Keratinocyte (primary cell): ENCODE data around the gene TMCO6. TPM values are rescaled to one million over a fixed set of nuclear protein-coding genes. Genes with fewer than 3 reads are reported as not detected.

Source experiments
- DNase-seq: peaks from one replicate; pipeline ENCODE4 v3.0.0-alpha.2; 2011; ENCODE audit warnings: low read depth, missing footprints, low spot score
- FAIRE-seq: peaks from 2 replicates; lab custom pipeline; 2011; peaks lifted over from hg19 to GRCh38; lab: Jason Lieb, UNC
- H2AFZ ChIP-seq: 2 replicates; pipeline ENCODE4 v1.6.0; 2012; ENCODE audit warnings: low read length, control low read depth, inconsistent platforms; ENCODE audit not compliant: control insufficient read depth
- H3K27ac ChIP-seq: 2 replicates; pipeline ENCODE4 v1.5.1; 2011; ENCODE audit warnings: low read length; ENCODE audit not compliant: control insufficient read depth, insufficient read depth
- H3K27me3 ChIP-seq: 3 replicates; pipeline ENCODE4 v1.6.0; 2011; ENCODE audit warnings: low read length; ENCODE audit not compliant: control insufficient read depth, insufficient read depth; ENCODE audit errors: extremely low read depth
- H3K36me3 ChIP-seq, 2 experiments: 2 replicates in 1 of 2; 3 replicates in 1 of 2; pipeline ENCODE4 v1.5.1; 2011; ENCODE audit warnings: low read length in 2 of 2, mild to moderate bottlenecking in 1 of 2; ENCODE audit not compliant: control insufficient read depth in 2 of 2, insufficient read depth in 2 of 2; ENCODE audit errors: extremely low read depth in 1 of 2
- H3K4me1 ChIP-seq: 3 replicates; pipeline ENCODE4 v1.5.1; 2011; ENCODE audit warnings: low read length; ENCODE audit not compliant: control insufficient read depth, insufficient read depth; ENCODE audit errors: extremely low read depth
- H3K4me2 ChIP-seq: 3 replicates; pipeline ENCODE4 v1.6.0; 2011; ENCODE audit warnings: low read depth, low read length; ENCODE audit not compliant: control insufficient read depth, insufficient read depth; ENCODE audit errors: extremely low read depth
- H3K4me3 ChIP-seq, 3 experiments: fragments of 200-600 bp in 1 of 3; sonication (generic) in 1 of 3; 2 replicates in 2 of 3; 3 replicates in 1 of 3; pipeline ENCODE4 v1.5.1; 2011 to 2016; ENCODE audit warnings: low read length in 3 of 3, mild to moderate bottlenecking in 3 of 3, control low read depth in 2 of 3, inconsistent platforms in 1 of 3, low read depth in 1 of 3, mixed read lengths in 1 of 3, mixed run types in 1 of 3, moderate library complexity in 1 of 3; ENCODE audit not compliant: control insufficient read depth in 2 of 3, insufficient read depth in 2 of 3; ENCODE audit errors: extremely low read depth in 1 of 3
- H3K79me2 ChIP-seq: 2 replicates; pipeline ENCODE4 v1.6.0; 2012; ENCODE audit warnings: low read length; ENCODE audit not compliant: control insufficient read depth, insufficient read depth
- H3K9ac ChIP-seq: 3 replicates; pipeline ENCODE4 v1.6.0; 2011; ENCODE audit warnings: low read length; ENCODE audit not compliant: control insufficient read depth, insufficient read depth; ENCODE audit errors: extremely low read depth
- H3K9me1 ChIP-seq: 3 replicates; pipeline ENCODE4 v1.6.0; 2011; ENCODE audit warnings: low read length; ENCODE audit not compliant: control insufficient read depth, insufficient read depth; ENCODE audit errors: extremely low read depth
- H3K9me3 ChIP-seq: 2 replicates; pipeline ENCODE4 v1.5.1; 2012; ENCODE audit warnings: low read depth, low read length; ENCODE audit not compliant: control insufficient read depth
- H4K20me1 ChIP-seq: 3 replicates; pipeline ENCODE4 v1.6.0; 2011; ENCODE audit warnings: low read length; ENCODE audit not compliant: control insufficient read depth, insufficient read depth; ENCODE audit errors: extremely low read depth
- EZH2 ChIP-seq: IDR thresholded peaks from one replicate; pipeline ENCODE4 v1.6.1; 2012; ENCODE audit warnings: inconsistent platforms, mild to moderate bottlenecking, low read length, moderate library complexity
- dilution Hi-C: fragments of 300-500 bp; cut with MboI; formaldehyde crosslinking; loops from one replicate; pipeline ENCODE4 v1.7.0; 2020; ENCODE audit warnings: low sequenced_read_pairs; ENCODE audit not compliant: extremely low pct_ligation_motif_present
- polyA plus RNA-seq, 5 experiments: library from polyadenylated mRNA; depleted of rRNA in 3 of 5; stranded (reverse) in 3 of 5; stranded (forward) in 1 of 5; unstranded in 1 of 5; fragments of >200 nt; gene quantifications; 1 replicate in 1 of 5; 2 replicates in 3 of 5; 3 replicates in 1 of 5; pipeline versions ENCODE4 v1.2.1 to v1.2.3, GENCODE V29; 2011 to 2012; ENCODE audit warnings: missing spikeins in 2 of 5, low read depth in 1 of 5, low replicate concordance in 1 of 5
- TF ChIP-seq, protein P1 (sequence below), 3 experiments: IDR thresholded peaks in 1 of 3; conservative IDR thresholded peaks in 1 of 3; optimal IDR thresholded peaks in 1 of 3; 2 replicates in 2 of 3; 3 replicates in 1 of 3; pipeline versions ENCODE3 to v1.5.1; 2011; ENCODE audit warnings: low read length in 3 of 3, mild to moderate bottlenecking in 3 of 3, moderate library complexity in 2 of 3, control low read depth in 1 of 3, inconsistent platforms in 1 of 3; ENCODE audit not compliant: insufficient read depth in 2 of 3; ENCODE audit errors: extremely low read depth in 1 of 3

TMCO6 gene
- polyA plus RNA-seq, 1 donor (not counting 4 experiments of a cell fraction or from before 2014, with no cell fraction given): 7.6 TPM

DNA sequence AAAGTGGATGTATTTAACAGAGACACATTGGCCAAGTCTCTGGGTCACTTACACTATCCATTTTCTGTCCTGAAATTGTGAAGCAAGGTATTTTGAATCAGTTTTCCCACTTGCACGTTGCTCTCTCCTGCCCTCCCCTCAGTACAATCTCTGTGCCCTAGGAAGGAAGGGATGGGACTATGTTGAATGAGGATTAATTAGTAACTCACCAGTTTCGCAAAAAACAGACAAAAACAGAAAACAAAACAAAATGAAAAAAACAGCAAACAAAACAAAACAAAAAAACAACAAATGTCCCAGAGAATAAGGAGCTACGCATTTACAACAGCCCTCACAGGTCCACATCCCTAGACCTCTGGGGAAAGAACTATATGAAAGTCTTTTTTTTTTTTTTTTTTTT is 5.1 kb upstream of the TMCO6 start:
- no peak for FAIRE-seq

DNA sequence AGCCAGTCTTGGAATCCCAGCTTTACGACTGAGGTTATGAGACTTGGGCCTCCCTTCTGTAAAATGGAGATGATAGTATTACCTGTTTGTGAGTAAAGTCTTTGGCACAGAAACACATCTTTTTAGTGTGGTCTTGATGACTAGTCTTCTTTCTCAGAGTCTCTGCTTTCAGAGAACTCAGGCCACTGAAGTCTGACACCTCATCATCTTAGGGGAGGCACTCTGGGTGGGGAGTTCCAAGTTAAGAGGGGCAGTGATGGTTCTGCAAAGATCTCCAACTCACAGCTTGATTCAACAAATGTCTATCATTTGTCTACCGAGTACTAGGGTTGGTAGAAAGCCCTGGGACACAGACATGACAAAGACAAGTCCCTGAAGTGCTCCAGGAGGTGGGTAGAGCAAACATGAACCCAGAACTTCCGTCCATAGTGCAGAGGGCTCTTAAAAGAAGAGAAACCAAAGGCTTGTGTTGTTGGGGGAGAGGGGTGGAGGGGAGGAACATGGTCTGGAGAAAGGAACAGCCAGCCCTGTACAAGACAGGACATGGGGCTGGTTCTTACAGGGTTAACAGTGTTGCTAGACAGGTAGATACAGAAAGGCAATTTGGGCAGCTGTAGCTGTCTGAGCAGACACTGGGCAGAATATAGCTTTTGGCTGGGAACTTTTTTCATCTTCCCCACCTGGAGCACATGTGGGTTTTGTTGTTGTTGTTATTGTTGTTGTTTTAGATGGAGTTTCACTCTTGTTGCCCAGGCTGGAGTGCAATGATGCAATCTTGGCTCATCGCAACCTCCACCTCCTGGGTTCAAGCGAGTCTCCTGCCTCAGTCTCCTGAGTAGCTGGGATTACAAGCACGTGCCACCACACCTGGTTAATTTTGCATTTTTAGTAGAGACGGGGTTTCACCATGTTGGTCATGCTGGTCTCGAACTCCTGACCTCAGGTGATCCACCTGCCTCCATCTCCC is 3.7 kb upstream of the TMCO6 start:
- H3K27me3 ChIP-seq: peaks cover 7% of the 10 kb centered on the region
- no peak for DNase-seq
- no peaks in the 10 kb centered on the region for H4K20me1 ChIP-seq
- no peak overlapping the region for H3K4me3 ChIP-seq
- H3K79me2 ChIP-seq: peaks cover 6% of the 10 kb centered on the region
- no peaks in the 10 kb centered on the region for H3K9me3 ChIP-seq
- H3K36me3 ChIP-seq: no peaks in the 10 kb centered on the region
- no peak overlapping the region for H3K9ac ChIP-seq
- TF ChIP-seq, protein P1, sequence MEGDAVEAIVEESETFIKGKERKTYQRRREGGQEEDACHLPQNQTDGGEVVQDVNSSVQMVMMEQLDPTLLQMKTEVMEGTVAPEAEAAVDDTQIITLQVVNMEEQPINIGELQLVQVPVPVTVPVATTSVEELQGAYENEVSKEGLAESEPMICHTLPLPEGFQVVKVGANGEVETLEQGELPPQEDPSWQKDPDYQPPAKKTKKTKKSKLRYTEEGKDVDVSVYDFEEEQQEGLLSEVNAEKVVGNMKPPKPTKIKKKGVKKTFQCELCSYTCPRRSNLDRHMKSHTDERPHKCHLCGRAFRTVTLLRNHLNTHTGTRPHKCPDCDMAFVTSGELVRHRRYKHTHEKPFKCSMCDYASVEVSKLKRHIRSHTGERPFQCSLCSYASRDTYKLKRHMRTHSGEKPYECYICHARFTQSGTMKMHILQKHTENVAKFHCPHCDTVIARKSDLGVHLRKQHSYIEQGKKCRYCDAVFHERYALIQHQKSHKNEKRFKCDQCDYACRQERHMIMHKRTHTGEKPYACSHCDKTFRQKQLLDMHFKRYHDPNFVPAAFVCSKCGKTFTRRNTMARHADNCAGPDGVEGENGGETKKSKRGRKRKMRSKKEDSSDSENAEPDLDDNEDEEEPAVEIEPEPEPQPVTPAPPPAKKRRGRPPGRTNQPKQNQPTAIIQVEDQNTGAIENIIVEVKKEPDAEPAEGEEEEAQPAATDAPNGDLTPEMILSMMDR (optimal IDR thresholded peaks at IDR 0.05 in 1 of 3, IDR thresholded peaks at IDR 0.05 in 1 of 3, conservative IDR thresholded peaks at IDR 0.05 in 1 of 3; ENCODE audit: extremely low read depth in 1 of 3, insufficient read depth in 2 of 3, low read length in 3 of 3): no peak
- H3K27ac ChIP-seq: no peak overlapping the region
- dilution Hi-C loops: no loop called here
- H2AFZ ChIP-seq: no peak overlapping the region
- no peaks in the 10 kb centered on the region for H3K9me1 ChIP-seq
- FAIRE-seq: no peak
- H3K4me2 ChIP-seq: no peak overlapping the region
- H3K4me1 ChIP-seq: peaks cover 26% of the 10 kb centered on the region

More for the DNA sequence above, 5.1 kb upstream of the TMCO6 start:
- Histone ChIP-seq H3K9ac (no peak overlapping the region), H3K36me3 (no peaks in the 10 kb centered on the region), H3K27ac (no peak overlapping the region), H3K4me1 (peaks cover 18% of the 10 kb centered on the region), H3K9me1 (no peaks in the 10 kb centered on the region), H2AFZ (no peak overlapping the region), H3K9me3 (no peaks in the 10 kb centered on the region), H3K4me2 (no peak overlapping the region), H4K20me1 (no peaks in the 10 kb centered on the region), H3K27me3 (peaks cover 7% of the 10 kb centered on the region), H3K4me3 (no peak overlapping the region), H3K79me2 (no peaks in the 10 kb centered on the region)
- DNase-seq: no peak
- TF ChIP-seq EZH2: no peak
- TF ChIP-seq, protein P1 (optimal IDR thresholded peaks at IDR 0.05 in 1 of 3, IDR thresholded peaks at IDR 0.05 in 1 of 3, conservative IDR thresholded peaks at IDR 0.05 in 1 of 3; ENCODE audit: extremely low read depth in 1 of 3, insufficient read depth in 2 of 3, low read length in 3 of 3): no peak
- dilution Hi-C loops: no loop called here
